Bone marrow (tissue), 2 donors: Measurements from ENCODE around the gene CDK19.
"Not testable (repeated sequence)": the region's sequence is repeated elsewhere in the genome, so short reads cannot be mapped to it uniquely, and the experiment has no call there.

Source experiments
- DNase-seq, 2 donors: peaks; one replicate each; lab custom pipeline; 2025; lab: John Stamatoyannopoulos, UW

Gene CDK19

DNA sequence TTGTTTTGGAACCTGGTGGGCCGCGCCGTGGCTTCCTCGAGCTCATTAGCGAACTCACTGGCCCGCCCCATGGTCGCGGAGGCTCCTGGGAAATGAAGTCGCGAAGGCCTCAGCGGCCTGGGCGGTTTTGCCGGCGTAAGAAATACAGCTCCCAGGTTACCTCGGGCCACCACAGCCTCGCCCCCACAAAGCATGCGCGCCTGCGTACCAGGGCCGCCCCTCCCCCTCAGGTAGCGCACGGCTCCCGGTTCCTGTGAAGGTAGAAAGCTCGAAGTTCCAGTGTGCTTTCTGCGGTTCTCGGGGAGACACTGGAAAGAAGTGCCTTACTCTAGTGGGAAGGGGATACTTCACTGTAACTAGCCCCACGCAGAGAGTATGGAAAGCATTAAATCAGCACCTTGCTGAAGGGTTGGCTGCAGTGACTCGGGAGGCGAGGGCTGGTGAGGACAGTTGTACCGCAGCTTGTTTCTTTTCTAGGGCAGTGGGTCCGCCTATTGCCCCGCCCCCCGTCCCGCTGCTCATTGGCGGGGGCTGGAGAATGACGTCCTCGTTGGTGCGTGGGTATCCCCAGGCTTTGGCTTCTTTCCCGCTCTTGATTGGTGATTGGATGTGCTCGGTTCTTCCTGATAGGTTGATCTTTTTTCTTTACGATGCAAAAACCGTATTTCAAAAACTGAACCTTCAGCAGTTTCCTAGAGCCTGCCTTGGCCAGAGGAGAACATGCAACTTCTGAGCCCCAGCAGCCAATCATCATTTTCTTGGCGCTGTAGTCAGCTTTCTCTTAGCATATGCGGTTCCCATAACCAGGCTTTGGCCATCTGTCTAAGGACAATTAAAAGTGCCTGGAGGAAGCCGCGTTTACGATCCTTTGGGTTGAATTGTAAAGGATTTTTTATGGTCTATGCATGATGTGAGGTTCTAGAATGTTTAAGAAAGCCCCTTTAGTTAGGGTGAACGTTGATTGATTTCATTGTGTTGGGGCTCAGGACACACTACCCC lies at the start of gene CDK19:
Gene CDK19, minus strand, starts transcription at position 59 of the 999 bp plus-strand sequence. CDS start 333 bp downstream, outside the sequence.
- DNase-seq = peak; percentile 98 to 99

DNA sequence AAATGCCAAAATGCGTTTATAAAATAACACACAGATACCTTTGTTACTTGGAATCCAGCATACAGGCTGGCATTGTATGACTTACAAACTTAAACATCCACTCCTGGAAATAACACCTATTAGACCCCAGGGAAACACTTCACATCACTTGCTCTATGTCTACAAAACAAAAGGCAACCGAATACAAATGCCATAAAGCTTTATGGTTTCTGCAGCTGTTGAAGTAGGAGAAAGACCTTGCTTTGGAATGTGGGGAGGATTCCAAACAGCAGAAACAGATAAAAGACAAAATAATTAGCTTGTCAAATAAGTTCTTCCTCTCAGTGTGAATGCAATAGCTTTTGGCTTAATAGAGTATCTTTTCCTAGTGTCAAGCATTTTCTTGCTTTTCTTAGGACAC lies 49.6 kb upstream of the CDK19 start:
- no peak for DNase-seq

DNA sequence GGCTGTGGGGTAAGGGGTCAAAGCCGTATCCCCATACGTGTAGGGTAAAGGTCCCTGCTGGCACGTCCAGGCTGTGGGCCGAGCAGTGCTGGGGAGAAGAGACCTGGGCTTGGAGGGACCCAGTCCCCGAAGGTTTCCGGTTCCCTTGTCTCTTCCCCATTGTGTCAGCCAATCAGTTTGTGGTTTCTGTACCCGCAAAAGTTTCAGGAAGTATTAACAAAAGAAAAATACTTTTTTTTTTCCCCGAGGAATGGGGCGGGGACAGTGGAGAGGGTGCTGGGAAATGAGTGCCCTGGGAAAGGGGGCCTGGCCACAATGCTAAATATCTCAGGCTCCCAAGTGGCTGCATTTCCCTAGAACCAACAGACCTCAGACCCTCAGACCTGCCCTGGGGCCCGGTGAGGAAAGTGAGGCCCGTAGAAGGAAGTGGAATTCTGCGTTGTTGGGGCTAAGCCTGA lies 44.1 kb upstream of the CDK19 start:
- DNase-seq = peak; percentile 12 to 61

DNA sequence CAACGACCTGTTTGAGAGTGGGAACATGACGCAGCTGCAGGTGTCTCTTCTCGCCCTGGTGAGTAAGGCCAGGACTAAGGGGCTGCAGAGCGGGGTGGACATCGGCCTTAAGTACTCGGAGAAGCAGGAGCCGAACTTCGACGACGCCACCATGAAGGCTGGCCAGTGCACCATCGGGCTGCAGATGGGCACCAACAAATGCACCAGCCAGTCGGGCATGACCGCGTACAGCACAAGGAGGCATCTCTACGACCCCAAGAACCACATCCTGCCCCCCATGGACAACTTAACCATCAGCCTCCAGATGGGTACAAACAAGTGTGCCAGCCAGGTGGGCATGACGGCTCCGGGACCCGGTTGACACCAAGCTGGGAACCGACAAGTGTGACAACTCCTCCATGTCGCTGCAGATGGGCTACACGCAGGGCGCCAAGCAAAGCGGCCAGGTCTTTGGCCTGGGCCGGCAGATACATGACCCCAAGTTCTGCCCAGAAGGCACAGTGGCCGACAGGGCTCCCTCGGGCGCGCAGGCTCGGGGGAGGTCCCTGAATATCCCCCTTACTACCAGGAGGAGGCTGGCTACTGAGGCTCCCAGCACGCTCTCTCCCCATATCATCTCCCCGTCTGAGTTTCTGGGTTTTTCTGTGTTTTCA lies 43.4 kb upstream of the CDK19 start:
- DNase-seq = no peak

DNA sequence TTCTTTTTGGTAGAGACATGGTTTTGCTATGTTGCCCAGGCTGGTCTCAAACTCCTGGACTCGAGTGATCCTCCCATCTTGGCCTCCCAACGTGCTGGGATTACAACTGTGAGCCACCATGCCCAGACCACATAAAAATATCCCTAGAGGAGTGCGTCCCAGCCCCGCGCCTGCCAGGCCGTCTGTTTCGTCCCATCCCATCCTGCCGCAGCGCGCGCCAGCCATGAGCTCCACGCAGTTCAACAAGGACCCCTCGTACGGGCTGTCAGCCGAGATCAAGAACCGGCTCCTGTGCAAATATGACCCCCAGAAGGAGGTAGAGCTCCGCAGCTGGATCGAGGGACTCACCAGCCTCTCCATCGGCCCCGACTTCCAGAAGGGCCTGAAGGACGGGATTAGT lies 42.7 kb upstream of the CDK19 start:
- DNase-seq = no peak

DNA sequence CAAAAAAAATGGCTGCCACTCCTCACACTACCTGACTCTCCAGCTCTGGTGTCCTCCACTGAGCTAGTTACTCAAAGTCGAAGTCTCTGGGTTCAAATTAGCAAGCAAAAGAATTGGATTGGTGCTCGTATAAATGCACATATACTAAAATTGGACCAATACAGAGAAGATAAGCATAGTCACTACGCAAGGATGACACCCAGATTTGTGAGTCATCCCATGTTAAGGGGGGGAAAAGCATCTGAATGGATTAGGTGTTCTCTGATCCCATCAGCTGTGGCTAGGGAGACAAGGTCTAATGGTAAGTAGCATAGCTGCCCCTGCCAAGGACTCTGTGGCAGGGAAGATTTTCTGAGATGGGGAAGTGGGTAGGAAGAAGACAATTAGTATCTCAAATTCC lies 41.0 kb upstream of the CDK19 start:
- DNase-seq = peak in 1 of 2 donors; percentile 12

DNA sequence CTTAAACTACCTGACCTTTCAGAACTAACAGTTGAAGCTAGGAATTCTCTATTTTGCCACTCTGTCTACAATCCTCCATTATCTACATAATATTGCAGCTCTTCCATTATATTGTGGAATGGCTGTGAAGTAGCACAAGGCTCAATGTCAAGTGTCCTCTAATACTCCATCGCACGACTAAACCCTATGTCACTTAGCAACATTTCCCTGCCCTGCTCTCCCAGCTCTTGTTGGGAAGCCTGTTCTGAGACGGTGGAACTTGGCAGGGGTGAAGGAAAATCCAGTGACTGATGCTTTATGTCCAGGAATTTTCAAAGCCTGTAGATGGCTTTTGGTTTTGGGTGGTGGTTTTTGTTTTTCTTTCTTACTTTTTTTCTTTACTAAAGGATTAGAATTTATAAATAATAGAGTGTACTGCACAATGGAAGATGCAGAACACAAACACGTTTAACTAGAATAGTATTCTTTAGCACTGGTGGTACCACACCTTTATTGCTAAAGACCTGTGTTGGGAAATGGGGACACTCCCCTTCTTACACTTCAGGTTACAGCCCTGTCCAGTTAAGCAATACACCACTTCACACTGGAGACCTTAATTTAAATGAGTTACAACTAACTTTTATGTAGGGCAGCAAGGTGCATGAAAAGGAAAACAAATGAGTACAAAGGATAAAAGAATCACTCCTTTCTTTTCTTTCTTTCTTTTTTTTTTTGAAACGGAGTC lies 38.6 kb upstream of the CDK19 start:
- DNase-seq = no peak

DNA sequence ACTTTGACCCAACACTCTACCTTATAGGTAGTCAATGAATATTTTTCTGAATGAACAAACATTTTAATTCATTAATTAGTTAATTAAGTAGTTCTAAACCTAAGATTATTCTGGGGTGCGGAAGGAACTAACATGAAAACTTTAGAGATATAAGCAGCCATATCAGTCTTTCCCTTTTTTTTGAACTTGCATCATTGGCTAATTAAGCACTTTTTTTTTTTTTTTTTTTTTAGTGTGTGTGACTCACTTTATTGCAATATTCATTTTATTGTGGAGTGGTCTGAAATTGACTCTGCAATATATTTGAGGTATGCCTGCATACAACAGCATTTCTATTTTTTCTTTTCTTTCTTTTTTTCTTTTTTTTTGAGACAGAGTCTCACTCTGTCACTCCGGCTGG lies 37.5 kb upstream of the CDK19 start:
- DNase-seq = no peak

DNA sequence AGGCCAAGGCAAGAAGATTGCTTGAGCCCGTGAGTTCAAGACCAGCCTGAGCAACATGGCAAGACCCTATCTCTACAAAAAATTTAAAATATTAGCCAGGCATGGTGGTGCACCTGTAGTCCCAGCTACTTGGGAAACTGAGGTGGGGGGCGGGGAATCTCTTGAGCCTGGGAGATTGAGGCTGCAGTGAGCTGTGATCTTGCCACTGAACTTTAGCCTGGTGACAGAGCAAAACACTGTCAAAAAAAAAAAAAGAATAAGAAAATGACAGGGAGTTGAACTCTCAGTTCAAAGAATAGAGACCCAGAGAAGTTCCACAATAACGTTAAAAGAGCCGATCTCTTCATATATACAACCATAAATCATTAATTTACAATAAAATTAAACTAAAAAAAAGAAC lies 34.5 kb upstream of the CDK19 start:
- DNase-seq = no peak

DNA sequence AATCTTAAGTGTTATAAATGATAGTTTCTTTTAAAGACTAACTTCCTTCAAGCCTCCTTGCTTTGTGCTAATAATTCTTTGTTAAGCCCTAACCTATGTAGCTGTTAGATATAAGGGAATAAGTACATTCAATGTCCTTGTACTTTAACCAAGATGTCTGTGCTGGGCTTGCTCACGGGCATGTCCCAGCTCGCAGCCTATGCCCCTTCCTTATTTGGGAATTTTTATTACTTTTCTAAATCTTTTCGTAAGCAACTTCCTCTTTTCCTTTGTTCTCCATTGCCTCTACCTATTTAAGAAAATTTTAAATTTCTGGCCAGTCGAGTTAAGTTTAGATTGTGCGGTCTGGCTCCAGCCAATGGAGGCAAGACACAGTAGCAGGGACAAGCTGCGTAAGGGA lies 26.0 kb upstream of the CDK19 start:
- no peak for DNase-seq

DNA sequence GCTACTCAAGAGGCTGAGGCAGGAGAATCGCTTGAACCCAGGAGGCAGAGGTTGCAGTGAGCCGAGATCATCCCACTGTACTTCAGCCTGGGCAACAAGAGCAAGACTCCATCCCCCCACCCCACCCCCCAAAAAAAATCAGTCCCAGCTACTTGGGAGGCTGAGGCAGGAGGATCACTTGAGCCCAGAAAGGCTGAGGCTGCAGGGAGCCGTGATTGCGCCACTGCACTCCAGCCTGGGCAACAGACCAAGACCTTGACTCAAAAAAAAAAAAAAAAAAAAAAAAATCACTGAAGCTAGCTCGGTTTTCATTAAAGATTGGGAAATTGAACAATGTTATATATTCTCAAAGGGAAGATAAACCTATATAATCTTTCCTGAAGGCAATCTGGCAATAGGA lies 20.5 kb upstream of the CDK19 start:
- DNase-seq = not testable (repeated sequence)

DNA sequence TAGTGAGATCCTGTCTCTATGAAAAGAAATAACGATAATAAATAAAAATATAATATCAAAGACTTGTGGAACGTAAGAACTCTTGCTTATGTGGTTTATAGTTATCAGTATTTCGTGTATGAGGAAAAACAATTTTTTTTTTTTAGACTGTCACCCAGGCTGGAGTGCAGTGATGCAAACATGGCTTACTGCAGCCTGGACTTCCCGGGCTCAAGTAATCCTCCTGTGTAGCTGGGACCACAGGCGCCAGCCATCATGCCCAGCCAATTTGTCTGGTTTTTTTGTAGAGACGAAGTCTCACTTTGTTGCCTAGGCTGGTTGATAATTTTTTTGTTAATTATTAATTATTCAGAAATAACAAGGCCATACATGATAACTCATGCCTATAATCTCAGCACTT lies 18.6 kb upstream of the CDK19 start:
- no peak for DNase-seq

DNA sequence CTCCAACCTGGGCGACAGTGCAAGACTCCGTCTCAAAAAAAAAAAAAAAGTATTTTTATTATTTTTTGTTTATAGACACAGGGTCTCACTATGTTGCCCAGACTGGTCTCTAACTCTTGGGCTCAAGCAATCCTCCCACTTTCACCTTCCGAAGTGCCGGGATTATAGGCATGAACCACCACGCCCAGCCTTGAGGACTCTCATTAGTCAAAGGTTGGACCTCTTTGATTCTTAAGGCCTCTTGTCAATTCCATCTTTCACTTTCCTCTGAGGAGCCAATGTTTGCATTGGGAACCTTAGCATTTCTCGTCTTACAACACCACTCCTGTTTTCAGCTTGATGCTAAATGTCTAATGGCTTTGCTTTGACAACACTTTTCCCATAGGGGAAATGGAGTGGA lies 16.1 kb upstream of the CDK19 start:
- no peak for DNase-seq

DNA sequence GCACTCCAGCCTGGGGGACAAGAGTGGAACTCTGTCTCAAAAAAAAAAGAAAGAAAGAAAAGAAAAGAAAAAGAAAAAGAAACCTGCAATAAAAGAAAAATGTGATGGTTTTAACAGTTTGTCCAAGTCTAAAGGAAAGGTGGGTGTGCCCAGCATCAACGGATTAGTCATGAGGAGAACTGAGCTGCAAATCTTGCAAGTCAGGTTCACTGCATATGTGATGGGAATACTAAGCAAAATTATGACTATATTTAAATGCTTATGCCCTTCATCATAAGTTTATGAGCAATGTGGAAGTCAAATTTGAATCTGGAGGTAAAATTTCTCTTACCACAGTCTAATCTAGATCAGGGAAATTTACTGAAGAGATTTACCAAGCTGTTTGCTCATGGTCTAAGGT lies 13.1 kb upstream of the CDK19 start:
- no peak for DNase-seq

DNA sequence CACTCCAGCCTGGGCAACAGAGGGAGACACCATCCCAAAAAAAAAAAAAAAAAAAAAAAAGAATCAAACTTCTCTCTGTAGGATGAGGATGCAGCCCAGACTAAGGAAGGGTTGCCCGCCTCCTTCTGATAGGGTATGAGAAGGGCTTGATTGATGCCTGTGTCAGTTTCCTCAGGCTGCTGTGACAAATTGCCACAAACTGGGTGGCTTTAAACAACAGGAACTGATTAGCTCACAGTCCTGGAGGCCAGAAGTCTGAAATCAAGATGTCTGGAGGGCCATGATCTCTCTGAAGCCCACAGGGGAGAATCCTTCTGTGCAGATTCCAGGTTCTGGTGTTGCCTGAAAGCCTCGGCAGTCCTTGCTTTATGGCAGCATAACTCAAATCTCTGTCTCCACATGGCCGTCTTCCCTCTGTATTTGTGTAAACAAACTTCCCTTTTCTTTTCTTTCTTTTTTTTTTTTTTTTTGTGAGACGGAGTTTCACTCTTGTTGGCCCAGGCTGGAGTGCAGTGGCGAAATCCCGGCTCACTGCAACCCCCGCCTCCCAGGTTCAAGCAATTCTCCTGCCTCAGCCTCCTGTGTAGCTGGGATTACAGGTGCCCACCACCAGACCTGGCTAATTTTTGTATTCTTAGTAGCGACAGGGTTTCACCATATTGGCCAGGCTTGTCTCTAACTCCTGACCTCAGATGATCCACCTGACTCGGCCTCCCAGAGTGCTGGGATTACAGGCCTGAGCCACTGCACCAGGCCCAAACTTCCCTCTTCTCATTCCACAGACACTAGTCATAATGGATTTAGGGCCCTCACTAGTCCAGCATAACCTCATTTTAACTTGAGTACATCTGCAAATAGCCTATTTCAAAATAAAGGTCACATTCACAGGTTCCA lies 11.2 kb upstream of the CDK19 start:
- DNase-seq = peak; percentile 43 to 69

DNA sequence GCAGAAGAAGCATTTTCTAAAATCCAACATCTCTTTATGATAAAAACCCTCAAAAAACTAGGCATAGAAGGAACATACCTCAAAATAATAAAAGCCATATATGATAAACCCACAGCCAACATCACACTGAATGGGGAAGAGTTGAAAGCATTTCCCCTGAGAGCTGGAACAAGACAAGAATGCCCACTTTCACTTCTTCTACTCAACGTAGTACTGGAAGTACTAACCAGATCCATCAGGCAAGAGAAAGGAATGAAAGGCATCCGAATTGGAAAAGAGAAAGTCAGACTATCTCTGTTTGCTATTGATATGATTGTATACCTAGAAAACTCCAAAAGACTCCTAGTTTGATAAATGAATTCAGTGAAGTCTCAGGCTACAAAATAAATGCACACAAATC lies 7.9 kb upstream of the CDK19 start:
- DNase-seq = no peak

DNA sequence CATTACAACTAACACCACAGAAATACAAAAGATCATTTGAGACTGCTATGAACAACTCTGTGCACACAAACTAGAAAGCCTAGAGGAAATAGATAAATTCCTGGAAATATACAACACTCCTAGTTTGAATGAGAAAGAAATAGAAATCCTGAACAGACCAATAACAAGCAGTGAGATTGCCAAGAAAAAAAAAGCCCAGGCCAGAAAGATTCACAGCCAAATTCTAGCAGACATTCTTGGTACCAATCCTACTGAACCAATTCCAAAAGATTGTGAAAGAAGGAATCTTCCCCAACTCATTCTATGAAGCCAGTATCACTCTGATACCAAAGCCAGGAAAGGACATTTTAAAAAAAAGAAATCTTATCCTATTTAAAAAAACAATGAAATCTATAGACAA lies 7.0 kb upstream of the CDK19 start:
- no peak for DNase-seq

DNA sequence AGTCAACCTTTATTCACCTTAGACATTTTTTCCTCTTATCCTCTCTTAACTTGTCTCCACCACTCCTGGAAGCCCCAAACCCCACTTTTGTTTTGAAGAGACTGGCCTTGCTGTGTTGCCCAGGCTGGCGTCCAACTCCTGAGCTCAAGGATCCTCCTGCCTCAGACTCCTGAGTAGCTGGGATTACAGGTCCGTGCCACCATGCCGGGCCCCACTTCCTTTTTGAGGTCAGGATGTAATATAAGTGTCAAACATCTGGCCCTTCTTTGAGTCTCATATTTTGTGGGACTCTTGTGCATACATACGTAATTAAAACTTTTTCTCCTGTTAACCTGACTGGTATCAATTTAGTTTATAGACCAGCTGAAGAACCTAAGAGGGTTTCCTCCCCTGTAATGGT lies 1.4 kb upstream of the CDK19 start:
- no peak for DNase-seq

DNA sequence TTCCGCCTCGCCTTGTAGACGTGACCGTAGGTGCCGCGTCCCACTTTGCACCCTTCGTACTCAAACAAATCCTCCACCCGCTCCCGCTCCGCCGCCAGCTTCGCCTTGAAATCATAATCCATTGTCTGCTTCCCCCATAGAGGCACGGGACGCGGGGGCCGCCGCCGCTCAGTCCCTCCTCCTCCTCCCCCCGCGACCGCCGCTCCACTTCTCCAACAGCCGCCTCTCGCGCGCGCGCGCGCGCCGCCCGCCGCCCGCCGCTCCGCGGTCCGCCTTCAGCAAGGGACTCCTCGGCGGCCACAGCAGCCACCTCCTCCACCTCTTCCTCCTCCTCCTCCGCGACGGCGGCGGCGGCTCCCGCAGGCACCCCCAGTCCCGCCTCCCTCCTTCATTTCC lies 256 bp downstream of the CDK19 start:
- DNase-seq = no peak

DNA sequence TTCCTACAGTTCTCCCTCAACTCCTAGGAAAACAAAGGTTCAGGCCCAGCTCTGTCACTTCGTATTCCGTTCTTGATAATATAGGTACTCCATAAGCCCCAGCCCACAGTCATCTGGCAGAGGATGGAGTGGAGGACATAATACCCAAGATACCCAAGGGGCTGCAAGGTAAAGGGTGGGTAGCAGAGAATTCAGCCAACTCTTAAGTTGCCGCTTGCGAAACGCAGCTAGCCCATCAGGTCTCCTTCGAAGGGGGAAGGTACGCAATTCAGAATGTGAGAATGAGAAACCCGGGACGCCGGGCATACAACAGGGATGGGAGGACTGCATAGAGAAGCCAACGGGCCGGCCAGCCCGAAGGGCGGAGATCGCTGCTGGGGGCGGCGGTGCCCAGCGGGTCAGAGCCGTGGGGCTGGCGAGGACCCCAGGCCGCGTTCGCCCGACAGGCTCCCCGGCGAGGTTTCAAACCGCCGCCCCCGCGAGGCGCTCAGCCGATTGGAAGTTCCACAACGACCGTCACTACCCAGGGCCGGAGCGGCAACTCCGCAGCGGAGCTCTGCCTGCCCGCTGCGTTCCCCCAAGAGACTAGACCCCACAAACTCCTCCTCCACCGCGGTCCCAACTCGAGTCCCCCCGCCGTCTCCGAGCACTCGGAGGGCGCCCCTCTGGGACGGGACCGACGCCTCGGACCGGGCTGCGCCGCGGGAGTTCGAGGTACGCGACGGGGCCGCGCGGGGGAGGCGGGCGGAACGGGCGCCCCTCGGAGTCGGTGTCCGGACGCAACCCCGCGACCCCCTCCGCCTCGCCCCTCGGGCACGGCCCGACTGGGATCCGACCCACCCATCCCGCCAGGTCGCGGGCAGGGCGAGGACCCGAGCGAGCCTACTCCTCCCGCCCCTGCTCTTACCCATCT lies 911 bp downstream of the CDK19 start:
- peak; percentile 37 to 73 for DNase-seq
